ENCODE data around the gene SERPING1.

SERPING1 gene

DNA sequence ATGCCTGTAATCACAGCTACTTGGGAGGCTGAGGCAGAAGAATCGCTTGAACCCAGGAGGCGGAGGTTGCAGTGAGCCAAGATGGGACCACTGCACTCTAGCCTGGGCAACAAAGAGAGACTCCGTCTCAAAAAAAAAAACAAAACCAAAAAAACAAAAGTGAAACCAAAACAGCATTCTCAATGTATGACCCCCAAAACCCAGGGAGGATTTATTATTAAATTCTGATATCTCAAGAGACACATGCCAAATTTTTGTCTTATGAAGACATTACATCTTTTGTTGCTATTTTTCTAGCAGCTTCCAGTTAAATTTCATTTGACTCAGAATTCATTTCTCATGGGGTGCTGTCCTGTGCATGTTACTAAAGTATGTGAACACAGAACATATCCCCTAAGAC is 55.2 kb downstream of the SERPING1 start:
- DNase-seq (ENCODE audit: low read depth), result no peak

DNA sequence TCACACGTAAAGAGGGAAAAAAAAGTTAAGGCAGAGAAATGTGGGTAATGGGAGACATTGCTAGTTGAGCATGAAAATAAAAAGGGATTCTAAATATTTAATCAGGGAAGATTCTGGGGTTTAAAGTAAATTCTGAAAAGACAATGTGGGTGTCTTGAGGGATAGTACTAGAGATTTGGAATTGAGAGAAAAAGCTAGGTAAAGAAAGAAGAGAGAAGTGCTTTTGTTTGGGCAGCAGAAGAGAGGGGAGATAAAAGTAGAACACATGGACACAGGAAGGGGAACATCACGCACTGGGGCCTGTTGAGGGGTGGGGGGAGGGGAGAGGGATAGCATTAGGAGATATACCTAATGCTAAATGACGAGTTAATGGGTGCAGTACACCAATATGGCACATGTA is 55.7 kb downstream of the SERPING1 start:
- DNase-seq (ENCODE audit: low read depth), result no peak

DNA sequence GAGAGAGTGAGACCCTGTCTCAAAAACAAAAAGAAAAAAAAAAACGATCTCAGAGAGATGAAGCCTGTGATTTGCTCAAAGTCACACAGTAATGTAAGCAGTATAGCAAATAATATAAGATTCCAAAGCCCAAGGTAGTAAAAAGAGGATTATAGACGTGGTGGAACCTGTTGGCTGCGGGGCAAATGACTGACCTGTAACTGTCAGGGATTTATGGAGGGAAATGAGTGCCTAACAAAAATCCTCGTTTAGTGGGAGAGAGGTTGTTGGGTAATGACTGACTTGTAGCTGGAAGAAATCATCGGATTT is 59.4 kb downstream of the SERPING1 start:
- DNase-seq (ENCODE audit: low read depth), result no peak

DNA sequence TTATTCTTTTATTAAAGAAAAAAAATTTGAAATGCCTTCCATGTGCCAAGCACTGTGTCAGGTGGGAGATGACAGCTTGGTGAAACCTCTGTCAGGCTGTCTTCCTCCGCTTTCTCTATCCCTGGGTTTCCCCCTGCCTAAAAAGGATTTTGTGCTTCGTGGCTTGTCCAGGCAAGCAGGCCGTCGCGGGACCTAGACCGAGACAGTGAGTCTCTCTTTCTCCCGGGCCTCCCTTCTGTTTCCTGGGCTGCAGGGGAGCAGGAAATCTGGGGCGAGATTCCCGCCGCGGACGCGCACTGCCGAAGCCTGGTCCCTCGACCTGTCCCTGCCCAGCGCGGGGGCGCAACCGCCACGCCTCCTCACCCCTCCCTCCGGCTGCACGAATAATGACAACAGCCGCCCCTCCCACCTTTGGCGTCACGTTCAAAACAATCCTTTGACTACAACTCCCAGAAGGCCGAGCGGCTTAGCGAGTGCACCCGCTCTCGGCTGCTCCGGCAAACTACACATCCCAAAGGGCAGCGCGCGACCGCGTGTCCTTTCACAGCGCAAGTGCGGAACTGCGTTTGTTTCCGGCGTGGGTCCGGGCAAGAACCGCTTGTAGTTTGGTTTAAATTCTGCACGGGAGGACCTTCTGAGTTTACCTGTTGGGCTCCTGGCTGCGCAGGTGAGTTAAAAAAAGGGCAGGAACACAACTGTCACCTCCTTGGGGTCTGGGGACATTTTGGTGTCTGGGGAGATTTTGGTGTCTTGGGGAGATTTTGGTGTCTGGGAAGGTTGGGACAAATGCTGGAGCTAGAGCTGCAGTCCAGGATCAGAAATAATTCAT is 59.9 kb downstream of the SERPING1 start, which contains the start of gene CLP1:
Gene CLP1, plus strand, starts transcription at position 569 of the 829 bp plus-strand sequence. CDS start 1,715 bp downstream, outside the sequence.
- DNase-seq (ENCODE audit: low read depth), result peak; percentile 99

DNA sequence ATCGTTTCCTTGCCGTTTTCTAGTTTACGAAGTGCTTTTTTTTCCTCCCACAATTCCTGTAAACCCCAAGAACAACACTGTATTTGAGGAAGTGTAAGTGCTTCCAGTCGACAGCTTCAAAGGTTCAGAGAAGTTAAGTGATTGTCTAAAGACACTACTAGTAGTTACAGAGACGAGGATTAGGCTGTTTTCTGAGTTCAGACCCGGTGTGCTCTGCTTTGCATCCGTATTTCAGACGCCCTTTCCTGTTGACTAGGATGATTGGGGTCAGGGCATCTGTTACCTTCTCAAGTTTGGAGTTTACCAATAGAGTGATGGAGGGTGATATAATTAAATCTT is 60.5 kb downstream of the SERPING1 start:
- DNase-seq (ENCODE audit: low read depth), result no peak

DNA sequence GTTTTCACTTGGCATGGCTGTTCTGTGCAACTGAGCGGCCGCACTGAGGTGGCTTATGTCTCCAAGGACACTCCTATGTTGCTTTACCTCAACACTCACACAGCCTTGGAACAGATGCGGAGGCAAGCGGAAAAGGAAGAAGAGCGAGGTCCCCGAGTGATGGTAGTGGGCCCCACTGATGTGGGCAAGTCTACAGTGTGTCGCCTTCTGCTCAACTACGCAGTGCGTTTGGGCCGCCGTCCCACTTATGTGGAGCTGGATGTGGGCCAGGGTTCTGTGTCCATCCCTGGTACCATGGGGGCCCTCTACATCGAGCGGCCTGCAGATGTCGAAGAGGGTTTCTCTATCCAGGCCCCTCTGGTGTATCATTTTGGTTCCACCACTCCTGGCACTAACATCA is 62.2 kb downstream of the SERPING1 start:
- DNase-seq (ENCODE audit: low read depth), result no peak

DNA sequence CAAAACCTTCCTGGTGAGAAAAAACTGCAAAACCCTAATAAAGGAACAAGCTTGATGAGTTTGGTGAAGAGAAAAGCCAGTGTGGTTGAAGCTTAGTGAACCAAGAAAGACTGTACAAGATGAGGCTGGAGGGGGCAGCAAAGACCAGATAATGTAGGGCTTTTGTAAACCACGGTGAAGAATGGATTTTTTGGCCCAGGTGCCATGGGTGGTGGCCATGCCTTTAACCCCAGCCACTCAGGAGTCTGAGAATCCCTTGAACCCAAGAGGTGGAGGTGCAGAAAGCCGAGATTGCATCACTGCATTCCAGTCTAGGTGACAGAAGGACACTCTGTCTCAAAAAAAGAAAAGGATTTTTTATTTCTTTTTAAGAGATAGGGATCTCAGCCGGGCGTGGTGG is 65.4 kb downstream of the SERPING1 start:
- no peak for DNase-seq (ENCODE audit: low read depth)

DNA sequence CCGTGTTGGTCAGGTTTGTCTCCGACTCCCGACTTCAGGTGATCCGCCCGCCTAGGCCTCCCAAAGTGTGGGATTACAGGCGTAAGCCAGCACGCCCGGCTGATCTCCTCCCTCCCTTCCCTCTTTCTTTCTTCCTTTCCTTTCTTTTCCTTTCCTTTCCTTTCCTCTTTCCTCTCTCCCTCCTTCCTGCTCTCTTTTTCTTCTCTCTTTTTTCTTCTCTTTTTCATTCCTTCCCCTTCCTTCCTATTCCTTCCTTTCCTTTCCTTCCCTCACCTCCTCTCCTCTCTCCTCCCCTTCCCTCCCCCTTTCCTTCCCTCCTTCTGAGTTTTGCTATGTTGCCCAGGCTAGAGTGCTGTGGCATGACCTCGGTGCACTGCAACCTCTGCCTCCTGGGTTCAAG is 66.5 kb downstream of the SERPING1 start:
- DNase-seq (ENCODE audit: low read depth), result no peak

Data from activated T-cell treated with anti-CD3 and anti-CD28 coated beads for 24 hours (primary cell).